ENCODE results near the gene ARHGDIB. TPM values are rescaled to one million over a fixed set of nuclear protein-coding genes. Genes with fewer than 3 reads are reported as not detected.

ARHGDIB gene
- total and polyA plus RNA-seq, 10 of the 15 experiments (the other 5 are each of a cell fraction or from before 2014, with no cell fraction given), result 796 to 2,849 (median 1,346) TPM

DNA sequence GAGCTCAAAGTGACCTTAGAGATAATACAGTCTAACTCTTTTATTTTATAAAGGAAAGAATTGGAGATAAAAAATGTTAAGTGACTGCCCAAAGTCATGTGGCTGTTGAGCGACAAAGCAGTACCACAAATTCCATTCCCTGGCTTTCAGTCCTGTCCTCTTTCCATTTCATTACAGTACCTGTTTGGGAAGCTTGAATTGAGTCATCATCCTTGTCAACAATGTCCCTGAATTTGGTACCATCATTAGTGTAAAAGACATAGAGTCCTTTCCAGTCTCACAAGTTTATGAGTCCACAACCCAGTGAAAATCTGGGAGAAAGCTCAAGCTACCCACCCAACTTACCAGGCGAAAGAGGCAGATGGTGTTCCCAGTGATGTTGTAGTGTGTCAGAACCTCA, 26.9 kb downstream of the ARHGDIB start (continued):
- no peak for TF ChIP-seq ATF3 (IDR thresholded peaks at IDR 0.05; ENCODE audit: borderline replicate concordance, extremely low read depth, low read depth, low read length)

DNA sequence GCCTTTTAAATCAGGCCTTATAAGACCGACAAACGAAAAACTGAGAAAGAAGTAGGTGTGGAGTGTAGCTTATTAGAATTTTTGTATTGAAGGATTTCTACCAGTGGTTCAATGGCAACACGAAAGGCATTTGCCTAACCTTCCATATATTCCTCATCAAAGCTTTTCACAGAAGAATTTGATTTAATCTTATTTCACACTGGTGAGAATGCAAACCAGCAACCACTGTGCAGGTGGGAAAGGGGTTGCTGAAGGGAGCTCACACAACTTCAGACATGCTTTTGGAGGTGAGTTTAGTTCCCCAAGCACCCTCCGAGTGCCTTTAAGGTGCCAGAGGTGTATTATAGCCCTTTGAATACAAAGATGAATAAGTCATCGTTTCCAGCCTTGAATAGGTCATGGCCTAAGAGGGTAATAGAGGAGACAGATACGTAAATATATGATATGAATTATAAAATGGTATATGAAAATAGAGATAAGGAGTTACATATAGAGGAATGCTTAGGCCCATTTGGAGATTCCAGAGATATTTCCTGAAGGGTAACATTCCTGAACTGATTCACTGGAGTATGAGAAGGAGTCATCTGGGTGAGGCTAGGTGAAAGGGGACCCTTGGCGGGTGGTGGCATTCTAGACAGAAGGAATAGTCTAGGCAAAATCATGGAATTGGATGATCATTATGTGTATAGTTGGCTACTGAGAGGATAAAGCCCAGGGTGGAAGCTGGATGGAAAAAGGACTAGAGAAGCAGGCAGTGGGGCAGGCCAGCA, 29.4 kb downstream of the ARHGDIB start:
- in situ Hi-C loops (cut with MboI), result no loop called here
- SMC1A ChIA-PET (ENCODE audit: uncharacterized antibody, unreplicated experiment), result interaction anchor here (0.8 to 1.2 kb wide), 3 partner anchors 12 to 17 kb away, joined by 3 to 6 read pairs (median 3); no protein-coding TSS in a partner anchor
- H4K20me1 ChIP-seq (ENCODE audit: control insufficient read depth, insufficient read depth), result no peaks in the 10 kb centered on the region
- no peak for ATAC-seq
- peaks cover 0 to 4% of the 10 kb centered on the region in 2 experiments; a peak in 2 of 4 replicates for H3K36me3 ChIP-seq (ENCODE audit: control insufficient read depth in 2 of 2, insufficient read depth in 2 of 2, low read length in 1 of 2)
- H3K9me3 ChIP-seq (replicated peaks; ENCODE audit: control insufficient read depth, insufficient read depth, low read length), result no peaks in the 10 kb centered on the region
- RAD21 ChIA-PET (ENCODE audit: unreplicated experiment), result interaction anchor here (1.0 to 1.1 kb wide), 2 partner anchors 64 to 84 kb away, joined by 3 read pairs; no protein-coding TSS in a partner anchor
- intact Hi-C loops (cut with micrococcal nuclease; ENCODE audit: unreplicated experiment), result no loop called here
- H3K27ac ChIP-seq (ENCODE audit: control insufficient read depth, insufficient read depth), result no peak overlapping the region
- no peaks in the 10 kb centered on the region for H3K4me1 ChIP-seq (ENCODE audit: control insufficient read depth, insufficient read depth, low read length)
- POLR2A ChIA-PET, result no interaction called here
- H3K27me3 ChIP-seq (replicated peaks in 1 of 2; ENCODE audit: control insufficient read depth in 2 of 2, insufficient read depth in 2 of 2, low read length in 1 of 2), result no peaks in the 10 kb centered on the region
- CTCF ChIA-PET, result interaction anchor here (0.6 to 1.1 kb wide), 2 partner anchors 26 to 53 kb away, joined by 3 to 6 read pairs; no protein-coding TSS in a partner anchor
- no peak for DNase-seq (ENCODE audit: low read depth, low spot score)
- no peaks in the 10 kb centered on the region for H3K79me2 ChIP-seq (ENCODE audit: control insufficient read depth, insufficient read depth, low read length)
- H3K4me3 ChIP-seq, result no peak overlapping the region
- H3K9ac ChIP-seq (ENCODE audit: control insufficient read depth, insufficient read depth, low read length), result no peak overlapping the region
- no peak overlapping the region for H2AFZ ChIP-seq (ENCODE audit: control insufficient read depth, low read depth, low read length)
- 91% methylated on average over 7 of the region's 7 CpGs for WGBS (ENCODE audit: insufficient coverage, insufficient replicate concordance, low lambda C conversion rate, missing lambda C conversion rate)
- FAIRE-seq, result no peak
- TF ChIP-seq SRF (IDR thresholded peaks at IDR 0.05; ENCODE audit: low read depth in 2 of 2, low read length in 2 of 2) (no peak), YBX1 (IDR thresholded peaks at IDR 0.05) (no peak), NR2C1 (IDR thresholded peaks at IDR 0.05) (no peak), NKRF (conservative IDR thresholded peaks at IDR 0.05) (no peak), ETV6 (conservative IDR thresholded peaks at IDR 0.05 in 1 of 2, IDR thresholded peaks at IDR 0.05 in 1 of 2; ENCODE audit: borderline replicate concordance in 1 of 2, low read depth in 1 of 2) (no peak), FOXK2 (IDR thresholded peaks at IDR 0.05) (no peak), TCF7 (IDR thresholded peaks at IDR 0.05; ENCODE audit: borderline replicate concordance) (no peak)
- H3K4me2 ChIP-seq (ENCODE audit: control insufficient read depth, insufficient read depth), result no peak overlapping the region
- no TSS peak for BruUV-seq (replicated peaks)

Data from GM12878 (cell line).